ENCODE measurements around the gene PSMC3.

Gene PSMC3

GRCh38 chr11:47413908-47414684, 12.1 kb downstream of the PSMC3 start:
- Histone ChIP-seq H3F3A (ENCODE audit: insufficient read depth, low read length) (no peaks in the 10 kb centered on the region), H3K27ac (ENCODE audit: low read depth, low read length, poor library complexity, severe bottlenecking) (peak overlapping the region; percentile 10), H3K9me2 (ENCODE audit: low read depth, low read length) (no peaks in the 10 kb centered on the region), H3K79me2 (ENCODE audit: insufficient read depth, low read length) (no peaks in the 10 kb centered on the region), H3K36me3 (ENCODE audit: insufficient read depth, low read length) (peaks cover 34% of the 10 kb centered on the region), H3K9me3 (ENCODE audit: low read length) (no peaks in the 10 kb centered on the region), H3K4me2 (ENCODE audit: low read length) (peak overlapping the region; percentile 35; the same call in 1 of the 2 replicates), H3K27me3 (ENCODE audit: insufficient read depth, low read length) (no peaks in the 10 kb centered on the region), H3K4me1 (ENCODE audit: insufficient read depth, low read length, severe bottlenecking) (peaks cover 32% of the 10 kb centered on the region), H3K9ac (ENCODE audit: low read length) (no peak overlapping the region), H4K20me1 (ENCODE audit: insufficient read depth, low read length) (no peaks in the 10 kb centered on the region), H2AFZ (ENCODE audit: low read length) (no peak overlapping the region), H3K4me3 (ENCODE audit: low read depth, low read length, poor library complexity, severe bottlenecking) (no peak overlapping the region)
- TF ChIP-seq EZH2 (IDR thresholded peaks at IDR 0.05; ENCODE audit: borderline replicate concordance, low read length): no peak
- TF ChIP-seq, protein P1, sequence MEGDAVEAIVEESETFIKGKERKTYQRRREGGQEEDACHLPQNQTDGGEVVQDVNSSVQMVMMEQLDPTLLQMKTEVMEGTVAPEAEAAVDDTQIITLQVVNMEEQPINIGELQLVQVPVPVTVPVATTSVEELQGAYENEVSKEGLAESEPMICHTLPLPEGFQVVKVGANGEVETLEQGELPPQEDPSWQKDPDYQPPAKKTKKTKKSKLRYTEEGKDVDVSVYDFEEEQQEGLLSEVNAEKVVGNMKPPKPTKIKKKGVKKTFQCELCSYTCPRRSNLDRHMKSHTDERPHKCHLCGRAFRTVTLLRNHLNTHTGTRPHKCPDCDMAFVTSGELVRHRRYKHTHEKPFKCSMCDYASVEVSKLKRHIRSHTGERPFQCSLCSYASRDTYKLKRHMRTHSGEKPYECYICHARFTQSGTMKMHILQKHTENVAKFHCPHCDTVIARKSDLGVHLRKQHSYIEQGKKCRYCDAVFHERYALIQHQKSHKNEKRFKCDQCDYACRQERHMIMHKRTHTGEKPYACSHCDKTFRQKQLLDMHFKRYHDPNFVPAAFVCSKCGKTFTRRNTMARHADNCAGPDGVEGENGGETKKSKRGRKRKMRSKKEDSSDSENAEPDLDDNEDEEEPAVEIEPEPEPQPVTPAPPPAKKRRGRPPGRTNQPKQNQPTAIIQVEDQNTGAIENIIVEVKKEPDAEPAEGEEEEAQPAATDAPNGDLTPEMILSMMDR (IDR thresholded peaks at IDR 0.05; ENCODE audit: low read length): no peak

- Histone ChIP-seq H3K9ac (ENCODE audit: low read length) (no peak overlapping the region), H3K9me2 (ENCODE audit: low read depth, low read length) (no peaks in the 10 kb centered on the region), H3K4me2 (ENCODE audit: low read length) (no peak overlapping the region), H3K4me1 (ENCODE audit: insufficient read depth, low read length, severe bottlenecking) (peaks cover 36% of the 10 kb centered on the region), H3F3A (ENCODE audit: insufficient read depth, low read length) (no peaks in the 10 kb centered on the region), H3K9me3 (ENCODE audit: low read length) (no peaks in the 10 kb centered on the region), H3K79me2 (ENCODE audit: insufficient read depth, low read length) (no peaks in the 10 kb centered on the region), H3K27ac (ENCODE audit: low read depth, low read length, poor library complexity, severe bottlenecking) (no peak overlapping the region), H4K20me1 (ENCODE audit: insufficient read depth, low read length) (no peaks in the 10 kb centered on the region), H2AFZ (ENCODE audit: low read length) (no peak overlapping the region), H3K27me3 (ENCODE audit: insufficient read depth, low read length) (no peaks in the 10 kb centered on the region), H3K4me3 (ENCODE audit: low read depth, low read length, poor library complexity, severe bottlenecking) (no peak overlapping the region), H3K36me3 (ENCODE audit: insufficient read depth, low read length) (peaks cover 26% of the 10 kb centered on the region)
- TF ChIP-seq, protein P1 (IDR thresholded peaks at IDR 0.05; ENCODE audit: low read length): no peak
- no peak for TF ChIP-seq EZH2 (IDR thresholded peaks at IDR 0.05; ENCODE audit: borderline replicate concordance, low read length)
These were observed 12.9 kb downstream of the PSMC3 start for GRCh38 chr11:47413351-47413750.

- Histone ChIP-seq H3K4me3 (ENCODE audit: low read depth, low read length, poor library complexity, severe bottlenecking) (no peak overlapping the region), H3K79me2 (ENCODE audit: insufficient read depth, low read length) (no peaks in the 10 kb centered on the region), H3K36me3 (ENCODE audit: insufficient read depth, low read length) (peaks cover 14% of the 10 kb centered on the region)
These were observed 14.1 kb downstream of the PSMC3 start for GRCh38 chr11:47411884-47412746.

More at GRCh38 chr11:47411884-47412746, 14.1 kb downstream of the PSMC3 start:
- Histone ChIP-seq H2AFZ (ENCODE audit: low read length) (no peak overlapping the region), H3K9ac (ENCODE audit: low read length) (no peak overlapping the region), H3K4me1 (ENCODE audit: insufficient read depth, low read length, severe bottlenecking) (peaks cover 45% of the 10 kb centered on the region), H3K4me2 (ENCODE audit: low read length) (no peak overlapping the region), H3K9me3 (ENCODE audit: low read length) (no peaks in the 10 kb centered on the region), H4K20me1 (ENCODE audit: insufficient read depth, low read length) (no peaks in the 10 kb centered on the region), H3K27ac (ENCODE audit: low read depth, low read length, poor library complexity, severe bottlenecking) (no peak overlapping the region), H3K9me2 (ENCODE audit: low read depth, low read length) (no peaks in the 10 kb centered on the region), H3K27me3 (ENCODE audit: insufficient read depth, low read length) (no peaks in the 10 kb centered on the region), H3F3A (ENCODE audit: insufficient read depth, low read length) (no peaks in the 10 kb centered on the region)
- TF ChIP-seq EZH2 (IDR thresholded peaks at IDR 0.05; ENCODE audit: borderline replicate concordance, low read length): no peak
- TF ChIP-seq, protein P1 (IDR thresholded peaks at IDR 0.05; ENCODE audit: low read length): peak; percentile 91
